Common myeloid progenitor, CD34-positive (primary cell): ENCODE results near the gene C1QL4.
"Not testable (repeated sequence)": the region's sequence is repeated elsewhere in the genome, so short reads cannot be mapped to it uniquely, and the experiment has no call there.

Experiments used
- CTCF ChIA-PET: fragments of 350-600 bp; sonication (Branson Sonifier 250); formaldehyde crosslinking; loops from one replicate; lab custom pipeline; 2021; ENCODE audit warnings: antibody characterized with exemption; lab: Charles Lee
- POLR2A ChIA-PET: fragments of 350-600 bp; sonication (Branson Sonifier 250); formaldehyde crosslinking; loops from one replicate; lab custom pipeline; 2021; ENCODE audit warnings: antibody characterized with exemption; lab: Charles Lee
- DNase-seq, 3 donors: peaks; one replicate each; pipeline versions ENCODE4 v3.0.0 to v3.0.0-alpha.2; 2013
- H3K27ac ChIP-seq, 2 experiments: 1 replicate in 1 of 2; 2 replicates in 1 of 2; pipeline ENCODE4 v1.7.0; 2013; ENCODE audit warnings: inconsistent platforms in 2 of 2, low read length in 2 of 2, mild to moderate bottlenecking in 2 of 2, low read depth in 1 of 2, moderate library complexity in 1 of 2; ENCODE audit not compliant: severe bottlenecking in 2 of 2, insufficient read depth in 1 of 2, poor library complexity in 1 of 2
- H3K27me3 ChIP-seq, 5 experiments: replicated peaks in 2 of 5; 1 replicate in 3 of 5; 2 replicates in 2 of 5; pipeline versions ENCODE4 v1.6.1 to v1.7.0; 2013; ENCODE audit warnings: low read length in 4 of 5, mild to moderate bottlenecking in 2 of 5, moderate library complexity in 2 of 5, inconsistent platforms in 1 of 5; ENCODE audit not compliant: insufficient read depth in 5 of 5, control insufficient read depth in 4 of 5
- H3K36me3 ChIP-seq, 4 experiments: 1 replicate in 2 of 4; 2 replicates in 2 of 4; pipeline versions ENCODE4 v1.6.1 to v1.7.0; 2013; ENCODE audit warnings: low read length in 3 of 4, control low read depth in 1 of 4, mild to moderate bottlenecking in 1 of 4; ENCODE audit not compliant: control insufficient read depth in 4 of 4, insufficient read depth in 4 of 4
- H3K4me1 ChIP-seq, 4 experiments: 1 replicate in 3 of 4; 2 replicates in 1 of 4; pipeline versions ENCODE4 v1.6.1 to v1.7.1; 2013; ENCODE audit warnings: low read length in 3 of 4, mild to moderate bottlenecking in 3 of 4, control low read depth in 1 of 4, inconsistent platforms in 1 of 4, moderate library complexity in 1 of 4; ENCODE audit not compliant: control insufficient read depth in 4 of 4, insufficient read depth in 4 of 4; ENCODE audit errors: control extremely low read depth in 1 of 4
- H3K4me3 ChIP-seq, 7 experiments: 1 replicate in 4 of 7; 2 replicates in 3 of 7; pipeline versions ENCODE4 v1.5.1 to v1.7.0; 2013; ENCODE audit warnings: mild to moderate bottlenecking in 7 of 7, low read length in 6 of 7, moderate library complexity in 6 of 7, inconsistent platforms in 2 of 7, low read depth in 2 of 7, control low read depth in 1 of 7; ENCODE audit not compliant: insufficient read depth in 4 of 7, control insufficient read depth in 1 of 7; ENCODE audit errors: extremely low read depth in 1 of 7
- H3K9me3 ChIP-seq, 5 experiments: 1 replicate in 4 of 5; 2 replicates in 1 of 5; pipeline versions ENCODE4 v1.6.1 to v1.7.1; 2013; ENCODE audit warnings: low read length in 4 of 5, mild to moderate bottlenecking in 2 of 5, inconsistent platforms in 1 of 5, low read depth in 1 of 5, moderate library complexity in 1 of 5; ENCODE audit not compliant: control insufficient read depth in 4 of 5, insufficient read depth in 2 of 5; ENCODE audit errors: control extremely low read depth in 1 of 5
- WGBS: methylation state at CpG from one replicate; pipeline ENCODE4 v1.1.5; 2013; ENCODE audit not compliant: insufficient coverage; 5-methylcytosine and 5-hydroxymethylcytosine counted together

The C1QL4 gene

DNA sequence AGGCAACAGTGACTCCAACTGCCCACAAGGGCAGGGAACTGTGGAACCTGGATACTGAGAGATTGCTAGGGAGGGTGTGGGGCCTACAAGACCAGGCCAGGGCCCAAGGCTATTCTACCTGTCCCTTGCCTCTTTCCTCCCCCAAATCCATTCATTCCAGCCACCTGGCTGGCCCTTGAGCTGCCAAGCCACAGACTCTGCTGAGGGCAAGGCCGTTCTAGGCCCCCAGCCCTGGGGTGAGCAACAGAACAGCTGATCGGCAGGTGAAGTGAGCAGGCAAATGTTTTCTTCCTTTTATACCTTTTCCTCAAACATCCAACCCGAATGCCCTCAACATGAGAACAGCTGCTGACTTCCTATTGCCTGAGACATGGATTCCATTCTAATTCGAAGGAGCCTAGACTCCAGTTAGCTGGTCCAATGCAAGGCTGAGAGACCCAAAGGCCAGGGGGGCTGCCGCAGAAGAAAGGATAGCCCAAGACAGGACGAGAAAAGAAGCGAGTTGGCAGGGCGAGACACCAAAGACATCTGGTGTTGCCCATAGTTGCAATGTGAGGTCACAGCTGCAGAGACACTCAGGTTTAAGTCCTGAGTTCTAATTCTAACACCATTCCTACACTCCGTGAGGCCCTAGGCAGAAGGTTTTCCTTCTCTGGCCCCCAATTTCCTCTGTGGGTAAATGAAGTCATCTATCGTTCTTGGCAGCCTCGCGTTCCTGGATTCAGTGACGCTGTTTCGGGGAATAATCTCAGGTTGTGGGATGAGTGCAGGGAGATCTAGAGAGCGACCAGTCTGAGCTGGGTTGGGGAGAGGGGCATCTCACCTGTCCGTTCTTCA is 1.7 kb downstream of the C1QL4 start:
- no peak for DNase-seq
- Histone ChIP-seq H3K36me3 (peaks cover 3 to 10% (median 8%) of the 10 kb centered on the region in 4 experiments), H3K4me3 (no peak overlapping the region), H3K9me3 (no peaks in the 10 kb centered on the region), H3K4me1 (peaks cover 0 to 20% (median 9%) of the 10 kb centered on the region in 4 experiments), H3K27ac (no peak overlapping the region), H3K27me3 (peaks cover 0 to 100% (median 40%) of the 10 kb centered on the region in 5 experiments)
- WGBS = 38% methylated on average over 12 of the region's 16 CpGs
- POLR2A ChIA-PET = no interaction called here
- CTCF ChIA-PET = interaction anchor here (1.0 to 11.9 kb wide), 5 partner anchors 10 to 42 kb away, joined by 3 to 172 read pairs (median 11); partner anchors contain the start of genes DNAJC22, PRPH and TROAP

DNA sequence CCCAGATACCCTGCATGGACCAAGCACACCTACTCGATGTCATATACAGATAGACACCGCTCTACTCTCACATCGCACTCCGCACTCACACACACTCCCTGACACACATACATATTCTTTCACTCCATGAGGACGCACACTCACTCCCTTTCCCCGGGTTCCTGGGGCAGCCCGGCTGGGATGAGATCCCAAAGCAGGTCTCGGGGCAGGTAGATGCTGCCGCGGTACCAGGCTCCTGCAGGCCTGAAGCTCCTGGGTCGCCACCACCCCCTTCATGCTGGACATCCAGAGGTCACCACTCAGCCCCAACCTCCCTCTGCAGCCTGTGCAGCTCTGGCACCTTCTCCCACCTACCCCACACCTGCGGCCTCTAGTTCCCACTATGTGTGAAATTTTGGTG is 2.3 kb downstream of the C1QL4 start:
- CTCF ChIA-PET = interaction anchor here (1.3 to 11.9 kb wide), 4 partner anchors 11 to 41 kb away, joined by 5 to 172 read pairs (median 14); partner anchors contain the start of genes DNAJC22, PRPH and TROAP
- POLR2A ChIA-PET = no interaction called here
- H3K27me3 ChIP-seq = peaks cover 0 to 95% (median 40%) of the 10 kb centered on the region in 5 experiments
- DNase-seq = no peak
- H3K4me1 ChIP-seq = peaks cover 0 to 20% (median 9%) of the 10 kb centered on the region in 4 experiments
- no peak overlapping the region for H3K27ac ChIP-seq
- 42% methylated on average over 10 of the region's 12 CpGs for WGBS
- H3K4me3 ChIP-seq = no peak overlapping the region
- no peaks in the 10 kb centered on the region for H3K9me3 ChIP-seq
- H3K36me3 ChIP-seq = peaks cover 3 to 17% (median 14%) of the 10 kb centered on the region in 4 experiments

DNA sequence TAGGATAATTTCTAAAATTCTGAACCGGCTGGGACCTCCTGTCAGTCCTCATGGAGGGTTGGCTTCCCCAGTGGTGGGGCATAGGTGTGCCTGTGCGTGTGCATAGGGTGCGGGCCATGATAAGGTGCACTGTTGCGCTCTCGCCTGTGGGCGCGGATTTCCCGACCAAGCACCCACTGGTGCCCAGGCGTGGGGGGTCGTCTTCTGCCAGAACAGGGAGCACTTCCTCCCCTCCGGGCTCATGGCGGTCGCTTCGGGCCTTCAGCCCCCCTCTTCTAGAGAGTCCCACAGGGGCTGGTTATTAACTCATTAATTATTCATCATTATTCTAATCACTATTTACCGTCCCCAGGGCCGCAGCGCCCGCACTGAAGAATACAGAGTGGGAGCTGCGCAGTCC is 2.8 kb downstream of the C1QL4 start:
- POLR2A ChIA-PET = no interaction called here
- WGBS = 17% methylated on average over 13 of the region's 19 CpGs
- no peak overlapping the region for H3K27ac ChIP-seq
- H3K27me3 ChIP-seq = peaks cover 0 to 90% (median 40%) of the 10 kb centered on the region in 5 experiments
- no peaks in the 10 kb centered on the region for H3K9me3 ChIP-seq
- peaks cover 0 to 20% (median 9%) of the 10 kb centered on the region in 4 experiments for H3K4me1 ChIP-seq
- no peak for DNase-seq
- no peak overlapping the region for H3K4me3 ChIP-seq
- peaks cover 5 to 21% (median 18%) of the 10 kb centered on the region in 4 experiments for H3K36me3 ChIP-seq
- CTCF ChIA-PET = interaction anchor here (1.3 to 11.9 kb wide), 6 partner anchors 10 to 41 kb away, joined by 3 to 172 read pairs (median 14); partner anchors contain the start of genes DNAJC22, PRPH and TROAP

DNA sequence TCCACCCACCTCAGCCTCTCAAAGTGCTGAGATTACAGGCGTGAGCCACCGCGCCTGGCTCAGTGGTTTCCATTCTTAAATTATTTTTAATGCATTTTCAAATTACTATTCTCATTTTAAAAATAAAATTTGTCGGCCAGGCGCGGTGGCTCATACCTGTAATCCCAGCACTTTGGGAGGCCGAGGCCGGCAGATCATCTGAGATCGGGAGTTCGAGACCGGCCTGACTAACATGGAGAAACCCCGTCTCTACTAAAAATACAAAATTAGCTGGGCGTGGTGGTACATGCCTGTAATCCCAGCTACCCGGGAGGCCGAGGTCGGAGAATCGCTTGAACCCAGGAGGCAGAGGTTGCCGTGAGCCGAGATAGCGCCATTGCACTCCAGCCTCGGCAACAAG is 3.2 kb downstream of the C1QL4 start:
- POLR2A ChIA-PET = interaction anchor here (0.8 kb wide), 1 partner anchor 65 kb away, joined by 6 read pairs; no protein-coding TSS in a partner anchor
- DNase-seq, H3K27ac ChIP-seq, H3K4me3 ChIP-seq, H3K9me3 ChIP-seq: not testable (repeated sequence)
- WGBS = 49% methylated on average over 6 of the region's 21 CpGs
- Histone ChIP-seq H3K4me1 (peaks cover 0 to 20% (median 9%) of the 10 kb centered on the region in 4 experiments), H3K27me3 (peaks cover 0 to 86% (median 40%) of the 10 kb centered on the region in 5 experiments), H3K36me3 (peaks cover 6 to 25% (median 22%) of the 10 kb centered on the region in 4 experiments)
- CTCF ChIA-PET = interaction anchor here (1.1 to 11.9 kb wide), 6 partner anchors 9 to 40 kb away, joined by 3 to 172 read pairs (median 16); partner anchors contain the start of genes DNAJC22, PRPH and TROAP

- no peak for DNase-seq
- H3K36me3 ChIP-seq = peaks cover 6 to 28% (median 24%) of the 10 kb centered on the region in 4 experiments
Observed at GRCh38 chr12:49332891-49333371, 4.1 kb downstream of the C1QL4 start.

DNA sequence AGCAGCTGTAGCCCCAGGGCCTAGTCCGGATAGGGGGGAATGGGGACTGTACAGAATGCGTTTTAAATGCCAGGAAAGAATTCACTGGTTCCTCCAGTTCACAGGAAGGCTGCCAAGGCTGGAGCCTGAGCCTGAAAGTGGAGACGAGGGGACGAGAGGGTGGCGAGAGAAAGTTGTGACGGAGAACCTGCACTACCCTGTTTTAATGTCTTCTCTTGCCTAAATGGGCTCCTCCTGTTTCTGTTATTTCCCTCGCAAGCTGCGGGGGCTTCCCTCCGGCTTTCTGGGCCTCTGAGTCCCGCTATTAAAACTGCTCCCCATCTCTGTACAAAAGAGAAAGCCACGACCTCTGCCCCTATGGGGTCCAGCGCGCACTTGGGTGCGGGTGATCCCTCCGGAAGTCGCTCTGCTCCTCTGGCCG is 4.5 kb downstream of the C1QL4 start:
- peaks cover 6 to 28% (median 25%) of the 10 kb centered on the region in 4 experiments for H3K36me3 ChIP-seq
- H3K27ac ChIP-seq = no peak overlapping the region
- no peak overlapping the region for H3K4me3 ChIP-seq
- no peaks in the 10 kb centered on the region for H3K9me3 ChIP-seq
- WGBS = 81% methylated on average over 16 of the region's 17 CpGs
- peaks cover 0 to 17% (median 7%) of the 10 kb centered on the region in 4 experiments for H3K4me1 ChIP-seq
- CTCF ChIA-PET = interaction anchor here (0.8 to 11.9 kb wide), 17 partner anchors 10 to 231 kb away, joined by 3 to 172 read pairs (median 8); partner anchors contain the start of genes DNAJC22, PRPH, SPATS2 and TROAP
- no peak for DNase-seq
- H3K27me3 ChIP-seq = peaks cover 0 to 73% (median 37%) of the 10 kb centered on the region in 5 experiments
- POLR2A ChIA-PET = no interaction called here

More at GRCh38 chr12:49332891-49333371, 4.1 kb downstream of the C1QL4 start:
- ChIA-PET CTCF (interaction anchor here (1.1 to 11.9 kb wide), 8 partner anchors 9 to 180 kb away, joined by 3 to 172 read pairs (median 16); partner anchors contain the start of genes DNAJC22, PRPH and TROAP), POLR2A (interaction anchor here (0.8 kb wide), 1 partner anchor 65 kb away, joined by 6 read pairs; no protein-coding TSS in a partner anchor)
- peaks cover 0 to 77% (median 37%) of the 10 kb centered on the region in 5 experiments for H3K27me3 ChIP-seq
- 17% methylated on average over 26 of the region's 40 CpGs for WGBS
- no peak overlapping the region for H3K27ac ChIP-seq
- peaks cover 0 to 20% (median 9%) of the 10 kb centered on the region in 4 experiments for H3K4me1 ChIP-seq
- H3K4me3 ChIP-seq = peak overlapping the region in 2 of 7 experiments; percentile 36 to 52
- no peaks in the 10 kb centered on the region for H3K9me3 ChIP-seq
